ENCODE measurements around the gene PRDM7.
"Not testable (repeated sequence)": the region's sequence is repeated elsewhere in the genome, so short reads cannot be mapped to it uniquely, and the experiment has no call there.

The PRDM7 gene

GRCh38 chr16:90018652-90019542, 58.2 kb downstream of the PRDM7 start, which contains the start of gene DBNDD1:
Gene DBNDD1 (minus strand): TSS chr16:90019456. CDS start chr16:90019341, 115 bp downstream.
- no peak for DNase-seq
- Mint-ChIP-seq H3K27me3 (peaks cover 20% of the 10 kb centered on the region), H3K4me3 (peak within 1 kb of the TSS; percentile 62), H3K27ac (no peak within 1 kb of the TSS), H3K9me3 (peaks cover 6% of the 10 kb centered on the region), H3K36me3 (ENCODE audit: low read depth) (peaks cover 5% of the 10 kb centered on the region), H3K4me1 (ENCODE audit: low read depth) (peaks cover 23% of the 10 kb centered on the region)

- H3K36me3 Mint-ChIP-seq (ENCODE audit: low read depth), result peaks cover 5% of the 10 kb centered on the region
- peak overlapping the region; percentile 29 for H3K4me3 Mint-ChIP-seq
- DNase-seq, result no peak
- peaks cover 21% of the 10 kb centered on the region for H3K4me1 Mint-ChIP-seq (ENCODE audit: low read depth)
- H3K27me3 Mint-ChIP-seq, result peaks cover 24% of the 10 kb centered on the region
- H3K27ac Mint-ChIP-seq, result no peak overlapping the region
- peaks cover 6% of the 10 kb centered on the region for H3K9me3 Mint-ChIP-seq
Measured at GRCh38 chr16:90018297-90018651, 58.9 kb downstream of the PRDM7 start.

- H3K27ac Mint-ChIP-seq, result no peak overlapping the region
- H3K9me3 Mint-ChIP-seq, result no peaks in the 10 kb centered on the region
- DNase-seq, result no peak
- no peaks in the 10 kb centered on the region for H3K36me3 Mint-ChIP-seq (ENCODE audit: low read depth)
- peaks cover 22% of the 10 kb centered on the region for H3K27me3 Mint-ChIP-seq
- no peak overlapping the region for H3K4me3 Mint-ChIP-seq
- H3K4me1 Mint-ChIP-seq (ENCODE audit: low read depth), result peaks cover 9% of the 10 kb centered on the region
Measured at GRCh38 chr16:90016339-90016950, 60.7 kb downstream of the PRDM7 start.

- H3K9me3 Mint-ChIP-seq, result no peaks in the 10 kb centered on the region
- H3K4me3 Mint-ChIP-seq, result no peak overlapping the region
- no peaks in the 10 kb centered on the region for H3K36me3 Mint-ChIP-seq (ENCODE audit: low read depth)
- no peak for DNase-seq
- peaks cover 22% of the 10 kb centered on the region for H3K27me3 Mint-ChIP-seq
- H3K4me1 Mint-ChIP-seq (ENCODE audit: low read depth), result peaks cover 5% of the 10 kb centered on the region
- H3K27ac Mint-ChIP-seq, result no peak overlapping the region
Measured at GRCh38 chr16:90015586-90016338, 61.4 kb downstream of the PRDM7 start.

- peaks cover 15% of the 10 kb centered on the region for H3K4me1 Mint-ChIP-seq (ENCODE audit: low read depth)
- no peak for DNase-seq
- no peaks in the 10 kb centered on the region for H3K36me3 Mint-ChIP-seq (ENCODE audit: low read depth)
- no peak overlapping the region for H3K4me3 Mint-ChIP-seq
- no peaks in the 10 kb centered on the region for H3K9me3 Mint-ChIP-seq
- H3K27me3 Mint-ChIP-seq, result peaks cover 10% of the 10 kb centered on the region
- H3K27ac Mint-ChIP-seq, result no peak overlapping the region
Measured at GRCh38 chr16:90012991-90013745, 64.0 kb downstream of the PRDM7 start.

GRCh38 chr16:90011908-90012501, 65.1 kb downstream of the PRDM7 start:
- Mint-ChIP-seq H3K9me3 (no peaks in the 10 kb centered on the region), H3K36me3 (ENCODE audit: low read depth) (no peaks in the 10 kb centered on the region), H3K4me1 (ENCODE audit: low read depth) (peaks cover 17% of the 10 kb centered on the region), H3K27me3 (peaks cover 7% of the 10 kb centered on the region), H3K4me3 (no peak overlapping the region), H3K27ac (no peak overlapping the region)
- DNase-seq, result no peak

- Mint-ChIP-seq H3K9me3 (no peaks in the 10 kb centered on the region), H3K27me3 (peaks cover 7% of the 10 kb centered on the region), H3K4me1 (ENCODE audit: low read depth) (peaks cover 17% of the 10 kb centered on the region), H3K36me3 (ENCODE audit: low read depth) (no peaks in the 10 kb centered on the region), H3K27ac (no peak overlapping the region), H3K4me3 (no peak overlapping the region)
- no peak for DNase-seq
Measured at GRCh38 chr16:90011508-90011819, 65.7 kb downstream of the PRDM7 start.

GRCh38 chr16:90010676-90011507, 66.2 kb downstream of the PRDM7 start:
- Mint-ChIP-seq H3K36me3 (ENCODE audit: low read depth) (no peaks in the 10 kb centered on the region), H3K27me3 (peaks cover 7% of the 10 kb centered on the region), H3K4me3 (no peak overlapping the region), H3K27ac (no peak overlapping the region), H3K4me1 (ENCODE audit: low read depth) (peaks cover 17% of the 10 kb centered on the region), H3K9me3 (no peaks in the 10 kb centered on the region)
- no peak for DNase-seq

GRCh38 chr16:90009172-90009899, 67.8 kb downstream of the PRDM7 start:
- no peak overlapping the region for H3K27ac Mint-ChIP-seq
- H3K9me3 Mint-ChIP-seq, result no peaks in the 10 kb centered on the region
- peak overlapping the region; percentile 49 for H3K4me3 Mint-ChIP-seq
- H3K36me3 Mint-ChIP-seq (ENCODE audit: low read depth), result no peaks in the 10 kb centered on the region
- peaks cover 17% of the 10 kb centered on the region for H3K4me1 Mint-ChIP-seq (ENCODE audit: low read depth)
- DNase-seq, result no peak
- H3K27me3 Mint-ChIP-seq, result peaks cover 5% of the 10 kb centered on the region

- Mint-ChIP-seq H3K4me1 (ENCODE audit: low read depth) (peaks cover 17% of the 10 kb centered on the region), H3K27ac (peak overlapping the region; percentile 71)
Measured at GRCh38 chr16:90008708-90009145, 68.4 kb downstream of the PRDM7 start.

GRCh38 chr16:90007635-90008234, 69.4 kb downstream of the PRDM7 start:
- not testable (repeated sequence) for H3K4me3 Mint-ChIP-seq; DNase-seq; H3K36me3 Mint-ChIP-seq (ENCODE audit: low read depth); H3K27ac Mint-ChIP-seq; H3K9me3 Mint-ChIP-seq; H3K27me3 Mint-ChIP-seq
- H3K4me1 Mint-ChIP-seq (ENCODE audit: low read depth), result peaks cover 17% of the 10 kb centered on the region

More at GRCh38 chr16:90008708-90009145, 68.4 kb downstream of the PRDM7 start:
- H3K9me3 Mint-ChIP-seq, result no peaks in the 10 kb centered on the region
- H3K4me3 Mint-ChIP-seq, result peak overlapping the region; percentile 49
- DNase-seq, result peak; percentile 75
- no peaks in the 10 kb centered on the region for H3K36me3 Mint-ChIP-seq (ENCODE audit: low read depth)
- H3K27me3 Mint-ChIP-seq, result peaks cover 4% of the 10 kb centered on the region

GRCh38 chr16:90007015-90007414, 70.1 kb downstream of the PRDM7 start:
- Mint-ChIP-seq H3K27ac (no peak overlapping the region), H3K9me3 (no peaks in the 10 kb centered on the region), H3K36me3 (ENCODE audit: low read depth) (no peaks in the 10 kb centered on the region), H3K27me3 (no peaks in the 10 kb centered on the region), H3K4me3 (no peak overlapping the region), H3K4me1 (ENCODE audit: low read depth) (peaks cover 17% of the 10 kb centered on the region)
- DNase-seq, result no peak

All from activated T-cell treated with anti-CD3 and anti-CD28 coated beads, Interleukin-2, amount 50 U/mL, for 24 hours (primary cell).